Liver (tissue), 9 donors: Measurements from ENCODE around the gene UBASH3B. TPM values are rescaled to one million over a fixed set of nuclear protein-coding genes. Genes with fewer than 3 reads are reported as not detected.

Experiments
- DNase-seq: peaks from one replicate; pipeline ENCODE4 v3.0.0-alpha.2; 2017; ENCODE audit warnings: low spot score
- H3K27ac ChIP-seq, 2 donors: one replicate each; pipeline ENCODE4 v1.7.0; 2013; ENCODE audit warnings: inconsistent platforms in 2 of 2, low read length in 2 of 2, control low read depth in 1 of 2, low read depth in 1 of 2, mild to moderate bottlenecking in 1 of 2
- H3K27me3 ChIP-seq, 4 donors: one replicate each; pipeline versions ENCODE4 v1.6.1 to v1.7.0; 2013; ENCODE audit warnings: low read length in 3 of 4, inconsistent platforms in 1 of 4, mild to moderate bottlenecking in 1 of 4, moderate library complexity in 1 of 4; ENCODE audit not compliant: control insufficient read depth in 4 of 4, insufficient read depth in 4 of 4
- H3K36me3 ChIP-seq, 4 donors: one replicate each; pipeline versions ENCODE4 v1.6.1 to v1.7.0; 2013; ENCODE audit warnings: low read length in 3 of 4, mild to moderate bottlenecking in 3 of 4, low read depth in 1 of 4, moderate library complexity in 1 of 4; ENCODE audit not compliant: control insufficient read depth in 4 of 4, insufficient read depth in 3 of 4
- H3K4me1 ChIP-seq, 4 donors: one replicate each; pipeline versions ENCODE4 v1.6.1 to v1.7.0; 2013; ENCODE audit warnings: low read length in 3 of 4, mild to moderate bottlenecking in 3 of 4, moderate library complexity in 1 of 4; ENCODE audit not compliant: control insufficient read depth in 4 of 4, insufficient read depth in 4 of 4
- H3K4me3 ChIP-seq, 3 donors: one replicate each; pipeline versions ENCODE4 v1.6.1 to v1.7.0; 2013; ENCODE audit warnings: low read length in 3 of 3, control low read depth in 1 of 3, low read depth in 1 of 3, mild to moderate bottlenecking in 1 of 3
- H3K9ac ChIP-seq, 2 donors: one replicate each; pipeline ENCODE4 v1.7.0; 2013; ENCODE audit warnings: low read length in 2 of 2, mild to moderate bottlenecking in 2 of 2, moderate library complexity in 2 of 2, control low read depth in 1 of 2, low read depth in 1 of 2
- H3K9me3 ChIP-seq, 4 donors: one replicate each; pipeline versions ENCODE4 v1.6.1 to v1.7.0; 2013; ENCODE audit warnings: low read length in 3 of 4; ENCODE audit not compliant: control insufficient read depth in 4 of 4
- ATF3 ChIP-seq: IDR thresholded peaks from 2 replicates; pipeline ENCODE4 v1.6.1; 2016; ENCODE audit warnings: antibody characterized with exemption
- EGR1 ChIP-seq, 2 donors: IDR thresholded peaks; 2 replicates each; pipeline ENCODE4 v1.6.1; 2016 to 2018; ENCODE audit warnings: antibody characterized with exemption in 2 of 2, low read depth in 2 of 2
- FOXA1 ChIP-seq: IDR thresholded peaks from 2 replicates; pipeline ENCODE4 v1.6.1; 2016; ENCODE audit warnings: antibody characterized with exemption
- FOXA2 ChIP-seq: IDR thresholded peaks from 2 replicates; pipeline ENCODE4 v1.6.1; 2016; ENCODE audit warnings: antibody characterized with exemption
- HNF4G ChIP-seq: IDR thresholded peaks from 2 replicates; pipeline ENCODE4 v1.6.1; 2016; ENCODE audit warnings: antibody characterized with exemption
- JUND ChIP-seq, 2 donors: IDR thresholded peaks; 2 replicates each; pipeline ENCODE4 v1.6.1; 2016; ENCODE audit warnings: antibody characterized with exemption in 2 of 2
- NR2F2 ChIP-seq: IDR thresholded peaks from 2 replicates; pipeline ENCODE4 v1.6.1; 2016; ENCODE audit warnings: antibody characterized with exemption
- RXRA ChIP-seq, 2 donors: IDR thresholded peaks; 2 replicates each; pipeline ENCODE4 v1.6.1; 2017 to 2018; ENCODE audit warnings: antibody characterized with exemption in 2 of 2, mild to moderate bottlenecking in 1 of 2
- SP1 ChIP-seq: IDR thresholded peaks from 2 replicates; pipeline ENCODE4 v1.6.1; 2018; ENCODE audit warnings: antibody characterized with exemption, mild to moderate bottlenecking
- TAF1 ChIP-seq: conservative IDR thresholded peaks from 2 replicates; pipeline ENCODE4 v1.6.1; 2016; ENCODE audit warnings: antibody characterized with exemption, mild to moderate bottlenecking
- YY1 ChIP-seq: IDR thresholded peaks from 2 replicates; pipeline ENCODE4 v1.6.1; 2016; ENCODE audit warnings: antibody characterized with exemption, mild to moderate bottlenecking
- WGBS: extraction: QIAGEN DNeasy Blood & Tissue Kit; methylation state at CpG from one replicate; pipeline ENCODE4 v1.1.7; 2013; 5-methylcytosine and 5-hydroxymethylcytosine counted together
- polyA plus RNA-seq, 2 donors: library from polyadenylated mRNA; stranded (reverse) in 1 of 2; unstranded in 1 of 2; fragments of 200-250 nt in 1 of 2; fragments of >200 nt in 1 of 2; fragmentation: Nextera tagmentation in 1 of 2; extraction: Ambion mirVana in 1 of 2; gene quantifications; one replicate each; pipeline versions ENCODE4 v1.2.1 to v1.2.3, GENCODE V29; 2013 to 2015
- total RNA-seq, 2 donors: library from RNA; depleted of rRNA; stranded (reverse); fragments of >200 nt; gene quantifications; one replicate each; pipeline ENCODE4 v1.2.3, GENCODE V29; 2014
- TF ChIP-seq, protein P1 (sequence below): IDR thresholded peaks from 2 replicates; pipeline ENCODE4 v1.6.1; 2016; ENCODE audit warnings: antibody characterized with exemption, mild to moderate bottlenecking
- TF ChIP-seq, protein P2 (sequence below): IDR thresholded peaks from 2 replicates; pipeline ENCODE4 v1.6.1; 2016; ENCODE audit warnings: antibody characterized with exemption
- donor health status: healthy.
- donor health status: healthy.
- donor health status: healthy.
- donor health status: healthy.
- donor health status: healthy.

Gene UBASH3B
- total and polyA plus RNA-seq, 4 donors, result 0.48 to 5.5 (median 2.5) TPM

GRCh38 chr11:122776546-122776945 lies 121.0 kb downstream of the UBASH3B start:
- Histone ChIP-seq H3K9ac (no peak overlapping the region), H3K36me3 (no peaks in the 10 kb centered on the region), H3K27me3 (peaks cover 0 to 4% (median 0%) of the 10 kb centered on the region in 4 donors), H3K4me1 (peaks cover 0 to 3% (median 0%) of the 10 kb centered on the region in 4 donors), H3K27ac (no peak overlapping the region), H3K9me3 (no peaks in the 10 kb centered on the region), H3K4me3 (no peak overlapping the region)
- WGBS, result 86% methylated on average over 4 of the region's 4 CpGs
- TF ChIP-seq JUND (IDR thresholded peaks at IDR 0.05), result no peak
- TF ChIP-seq RXRA (IDR thresholded peaks at IDR 0.05), result no peak
- no peak for TF ChIP-seq ATF3
- TF ChIP-seq, protein P1, sequence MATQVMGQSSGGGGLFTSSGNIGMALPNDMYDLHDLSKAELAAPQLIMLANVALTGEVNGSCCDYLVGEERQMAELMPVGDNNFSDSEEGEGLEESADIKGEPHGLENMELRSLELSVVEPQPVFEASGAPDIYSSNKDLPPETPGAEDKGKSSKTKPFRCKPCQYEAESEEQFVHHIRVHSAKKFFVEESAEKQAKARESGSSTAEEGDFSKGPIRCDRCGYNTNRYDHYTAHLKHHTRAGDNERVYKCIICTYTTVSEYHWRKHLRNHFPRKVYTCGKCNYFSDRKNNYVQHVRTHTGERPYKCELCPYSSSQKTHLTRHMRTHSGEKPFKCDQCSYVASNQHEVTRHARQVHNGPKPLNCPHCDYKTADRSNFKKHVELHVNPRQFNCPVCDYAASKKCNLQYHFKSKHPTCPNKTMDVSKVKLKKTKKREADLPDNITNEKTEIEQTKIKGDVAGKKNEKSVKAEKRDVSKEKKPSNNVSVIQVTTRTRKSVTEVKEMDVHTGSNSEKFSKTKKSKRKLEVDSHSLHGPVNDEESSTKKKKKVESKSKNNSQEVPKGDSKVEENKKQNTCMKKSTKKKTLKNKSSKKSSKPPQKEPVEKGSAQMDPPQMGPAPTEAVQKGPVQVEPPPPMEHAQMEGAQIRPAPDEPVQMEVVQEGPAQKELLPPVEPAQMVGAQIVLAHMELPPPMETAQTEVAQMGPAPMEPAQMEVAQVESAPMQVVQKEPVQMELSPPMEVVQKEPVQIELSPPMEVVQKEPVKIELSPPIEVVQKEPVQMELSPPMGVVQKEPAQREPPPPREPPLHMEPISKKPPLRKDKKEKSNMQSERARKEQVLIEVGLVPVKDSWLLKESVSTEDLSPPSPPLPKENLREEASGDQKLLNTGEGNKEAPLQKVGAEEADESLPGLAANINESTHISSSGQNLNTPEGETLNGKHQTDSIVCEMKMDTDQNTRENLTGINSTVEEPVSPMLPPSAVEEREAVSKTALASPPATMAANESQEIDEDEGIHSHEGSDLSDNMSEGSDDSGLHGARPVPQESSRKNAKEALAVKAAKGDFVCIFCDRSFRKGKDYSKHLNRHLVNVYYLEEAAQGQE, result no peak
- no peak for TF ChIP-seq EGR1 (IDR thresholded peaks at IDR 0.05; ENCODE audit: low read depth in 2 of 2)
- no peak for TF ChIP-seq TAF1
- DNase-seq, result no peak

GRCh38 chr11:122777343-122777742 lies 121.8 kb downstream of the UBASH3B start:
- H3K9ac ChIP-seq, result no peak overlapping the region
- H3K4me1 ChIP-seq, result peaks cover 0 to 3% (median 0%) of the 10 kb centered on the region in 4 donors
- no peaks in the 10 kb centered on the region for H3K36me3 ChIP-seq
- no peak overlapping the region for H3K4me3 ChIP-seq
- DNase-seq, result no peak
- WGBS, result 76% methylated on average over 3 of the region's 3 CpGs
- no peaks in the 10 kb centered on the region for H3K9me3 ChIP-seq
- H3K27me3 ChIP-seq, result peaks cover 0 to 4% (median 0%) of the 10 kb centered on the region in 4 donors
- no peak overlapping the region for H3K27ac ChIP-seq
- TF ChIP-seq TAF1 (no peak), EGR1 (IDR thresholded peaks at IDR 0.05; ENCODE audit: low read depth in 2 of 2) (no peak), YY1 (no peak), NR2F2 (no peak), FOXA1 (no peak), SP1 (no peak), HNF4G (no peak), FOXA2 (no peak)
- TF ChIP-seq, protein P1, result no peak
- TF ChIP-seq, protein P2, sequence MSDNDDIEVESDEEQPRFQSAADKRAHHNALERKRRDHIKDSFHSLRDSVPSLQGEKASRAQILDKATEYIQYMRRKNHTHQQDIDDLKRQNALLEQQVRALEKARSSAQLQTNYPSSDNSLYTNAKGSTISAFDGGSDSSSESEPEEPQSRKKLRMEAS, result no peak
